HG02938 (cell line): ENCODE data around the gene TAS2R38.
"Not testable (repeated sequence)": the region's sequence is repeated elsewhere in the genome, so short reads cannot be mapped to it uniquely, and the experiment has no call there.

Experiments
- ATAC-seq: cut with Tn5 transposase; IDR thresholded peaks from one replicate; pipeline ENCODE4 v1.9.1; 2021; ENCODE audit warnings: mild to moderate bottlenecking, moderate library complexity; ENCODE audit not compliant: unreplicated experiment

The TAS2R38 gene

GRCh38 chr7:141973673-141974072, at the start of gene TAS2R38:
TAS2R38 (minus strand) TSS chr7:141973773; CDS start chr7:141973689, 84 bp downstream.
- no peak for ATAC-seq

DNA sequence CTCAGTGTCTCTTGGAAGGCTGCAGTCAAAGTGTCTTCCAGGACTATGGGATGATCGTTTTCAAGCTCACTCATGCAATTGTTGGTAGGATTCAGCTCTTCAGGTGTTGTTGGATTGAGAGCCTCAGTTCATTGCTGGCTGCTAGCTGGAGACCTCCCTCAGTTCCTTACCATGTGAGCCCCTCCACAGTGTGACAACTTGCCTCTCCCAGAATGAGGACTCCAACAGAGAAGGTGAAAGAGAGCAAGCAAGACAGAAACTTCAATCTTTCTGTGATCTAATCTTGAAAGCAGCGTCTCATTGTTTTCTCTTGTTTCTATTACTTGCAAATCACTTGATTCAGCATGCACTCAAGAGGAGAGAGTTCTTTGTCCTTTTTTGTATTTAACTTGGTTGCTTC, 44.6 kb upstream of the TAS2R38 start:
- no peak for ATAC-seq

DNA sequence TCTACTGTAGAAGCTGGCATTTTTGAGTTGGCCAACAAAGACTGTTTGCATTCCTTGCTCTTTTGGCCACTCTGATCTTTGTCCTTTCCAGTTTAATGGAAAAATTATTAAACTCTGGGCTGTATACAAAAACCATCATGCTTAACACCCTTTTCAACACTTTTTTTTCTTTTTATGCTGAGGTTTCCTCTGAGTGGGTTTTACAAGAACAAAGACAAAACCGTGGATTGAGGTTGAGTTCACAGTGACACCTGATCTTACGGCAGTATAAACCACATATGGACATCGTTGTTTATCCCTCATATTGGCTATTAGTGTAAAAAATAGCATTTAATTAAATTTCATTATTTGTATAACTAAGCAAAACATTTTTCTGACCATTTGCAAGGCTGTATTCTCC, 43.9 kb upstream of the TAS2R38 start:
- ATAC-seq: no peak

GRCh38 chr7:142012825-142013511, 39.4 kb upstream of the TAS2R38 start:
- no peak for ATAC-seq

DNA sequence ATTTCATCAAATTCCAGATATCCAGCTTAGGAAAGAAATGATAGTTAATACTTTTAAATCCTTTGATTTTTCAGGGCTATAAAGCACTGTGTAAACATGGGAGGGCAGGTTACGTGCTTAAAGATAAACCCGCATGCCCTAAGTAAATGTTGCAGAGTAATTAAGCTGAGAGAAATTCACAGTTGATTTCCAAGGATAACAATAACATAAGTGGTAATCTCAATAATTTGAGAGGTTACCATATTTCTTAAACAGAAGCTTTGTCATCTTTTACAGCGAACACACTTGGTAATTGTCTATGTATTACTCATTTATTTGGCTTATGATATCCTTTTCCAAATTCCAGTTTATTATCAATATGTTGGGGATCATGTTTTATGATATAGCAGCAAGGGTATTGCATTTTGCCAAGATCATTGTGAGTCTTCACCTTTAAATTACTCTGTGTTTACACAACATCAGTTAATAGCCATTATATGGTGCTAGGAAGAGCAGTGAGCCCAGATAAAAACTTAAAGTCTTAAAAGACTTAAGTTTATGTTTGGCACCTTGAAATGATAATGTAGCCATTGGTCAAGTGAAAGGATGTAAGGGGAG, 37.5 kb upstream of the TAS2R38 start:
- ATAC-seq: no peak

- ATAC-seq: no peak
Measured at GRCh38 chr7:142009187-142009586, 35.6 kb upstream of the TAS2R38 start.

DNA sequence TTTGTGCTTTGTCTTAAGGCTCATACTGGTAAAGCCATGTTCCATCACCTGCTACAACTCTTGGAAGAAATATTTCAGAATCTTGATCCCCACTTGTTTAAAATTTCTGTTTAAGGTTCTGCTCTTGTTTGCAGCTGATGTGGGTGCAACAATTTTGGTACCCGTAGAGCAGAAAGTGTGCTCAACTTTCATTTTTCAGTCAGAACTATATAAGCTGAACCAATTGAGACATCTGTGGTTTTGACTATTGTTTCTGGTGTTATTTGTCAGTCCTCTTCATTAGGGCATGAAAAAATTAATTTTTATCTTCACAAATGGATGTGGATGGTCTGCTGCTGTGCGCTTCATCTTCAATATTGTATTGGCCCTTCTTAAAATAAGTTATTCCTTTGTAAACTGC, 33.0 kb upstream of the TAS2R38 start:
- no peak for ATAC-seq

DNA sequence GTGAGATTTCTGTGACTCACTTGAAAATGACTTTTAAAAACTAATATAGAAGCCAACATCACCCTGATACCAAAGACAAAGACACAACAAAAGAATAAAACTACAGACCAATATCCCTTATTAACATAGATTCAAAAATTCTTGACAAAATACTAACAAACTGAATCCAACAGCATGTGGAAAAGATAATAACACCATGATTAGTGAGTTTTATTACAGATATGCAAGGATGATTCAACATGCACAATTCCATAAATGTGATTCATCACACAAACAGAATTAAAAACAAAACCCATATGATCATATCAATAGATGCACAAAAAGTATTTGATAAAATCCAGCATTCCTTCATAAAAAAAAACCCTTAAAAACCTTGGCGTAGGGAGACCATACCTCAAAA, 28.6 kb upstream of the TAS2R38 start:
- no peak for ATAC-seq

DNA sequence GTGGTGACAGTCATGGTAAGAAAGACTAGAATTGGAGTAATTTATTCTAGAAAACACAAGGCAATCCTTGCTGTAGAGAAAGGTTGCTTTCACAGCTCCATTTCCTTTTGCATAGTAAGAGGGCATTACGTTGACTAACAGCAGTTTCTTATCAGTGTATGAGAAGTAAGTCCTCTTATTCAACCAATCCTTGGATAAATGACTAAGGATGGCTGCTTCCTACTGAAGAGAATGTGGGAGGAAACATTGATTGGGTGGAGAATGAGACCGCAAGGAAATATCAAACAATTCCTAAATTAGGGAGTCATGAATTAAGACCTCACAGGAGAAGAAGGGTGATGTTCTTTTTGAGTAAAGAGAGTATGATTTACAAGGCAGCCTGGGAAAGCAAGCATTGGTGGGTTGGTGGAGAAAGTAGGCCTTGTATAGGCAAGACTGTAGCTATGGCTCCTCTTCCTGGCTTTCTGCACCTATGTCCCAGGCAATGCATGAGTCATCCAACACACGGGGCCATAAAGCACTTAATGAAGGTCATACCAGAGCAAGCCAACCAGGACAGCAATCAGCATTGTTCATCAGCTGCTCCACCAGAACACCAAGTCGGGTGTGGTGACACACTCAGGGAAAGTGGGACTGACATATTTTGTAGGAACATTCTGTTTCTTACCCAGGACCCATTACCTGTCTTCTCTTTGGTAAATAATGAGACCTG, 27.7 kb upstream of the TAS2R38 start:
- ATAC-seq: no peak

DNA sequence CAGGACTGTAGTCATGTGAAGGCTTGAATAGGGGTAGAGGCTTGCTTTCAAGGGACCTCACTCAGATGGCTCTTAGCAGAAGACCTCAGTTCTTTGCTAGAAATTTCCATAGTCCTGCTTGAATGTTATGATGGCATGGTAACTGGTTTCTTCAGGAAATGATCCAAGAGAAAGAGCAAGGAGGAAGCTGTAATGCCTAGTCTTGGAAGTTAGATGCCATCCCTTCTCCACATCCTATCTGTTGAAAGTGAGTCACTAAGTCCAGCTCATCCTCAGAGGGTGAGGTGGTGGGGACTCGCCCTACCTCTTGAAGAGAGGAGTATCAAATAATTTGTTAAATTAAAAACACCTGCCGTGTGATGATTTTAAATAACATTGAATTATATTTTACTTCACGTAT, 26.7 kb upstream of the TAS2R38 start:
- ATAC-seq: no peak

DNA sequence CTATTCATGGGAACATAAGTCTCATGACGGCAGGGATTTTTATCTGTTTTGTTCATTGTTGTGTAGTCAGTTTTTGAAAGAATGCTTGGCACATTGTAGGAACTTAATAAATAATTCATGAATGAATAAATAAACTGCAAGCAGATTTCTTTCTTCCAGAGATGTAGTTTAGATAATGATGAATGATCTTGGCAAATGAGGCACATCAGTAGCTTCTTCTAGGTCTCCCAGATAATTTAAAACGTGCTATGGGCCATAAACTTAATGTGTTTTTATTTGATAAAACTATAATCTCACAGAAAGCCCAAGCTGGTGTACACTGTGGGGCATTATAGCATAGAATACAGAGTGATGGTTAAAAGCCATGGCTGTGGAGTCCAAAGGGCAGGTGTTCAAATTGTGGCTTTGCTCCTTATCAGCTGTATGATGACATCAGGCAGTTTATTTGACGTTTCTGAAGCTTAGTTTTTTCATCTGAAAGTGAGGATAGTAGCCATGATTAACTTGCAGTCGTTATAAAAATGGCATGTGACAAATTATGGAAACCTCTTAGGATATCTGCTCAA, 25.6 kb upstream of the TAS2R38 start:
- ATAC-seq: no peak

GRCh38 chr7:141993354-141993753, 19.8 kb upstream of the TAS2R38 start:
- no peak for ATAC-seq

GRCh38 chr7:141992688-141993087, 19.1 kb upstream of the TAS2R38 start:
- ATAC-seq: no peak

DNA sequence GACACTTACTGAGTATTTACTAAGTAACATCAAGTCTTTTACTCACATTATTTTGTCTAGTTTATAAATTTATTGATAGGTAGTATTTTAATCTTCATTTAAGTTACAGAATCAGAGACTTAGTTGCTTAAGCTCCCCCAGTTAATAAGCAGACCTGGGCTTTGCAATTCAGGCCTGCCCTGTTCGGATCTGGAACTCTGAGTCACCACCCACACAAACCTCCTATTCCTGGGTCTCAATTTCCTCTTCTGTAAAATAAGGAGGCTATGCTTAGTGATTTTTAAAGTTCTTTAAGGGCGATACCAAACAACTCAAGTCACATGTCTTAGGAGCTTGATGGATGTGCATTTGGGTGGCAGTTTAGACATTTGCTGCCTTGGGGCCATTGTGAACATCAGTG, 18.6 kb upstream of the TAS2R38 start:
- no peak for ATAC-seq

GRCh38 chr7:141991140-141991539, 17.6 kb upstream of the TAS2R38 start:
- no peak for ATAC-seq

- no peak for ATAC-seq
Measured at GRCh38 chr7:141990011-141990725, 16.6 kb upstream of the TAS2R38 start.

DNA sequence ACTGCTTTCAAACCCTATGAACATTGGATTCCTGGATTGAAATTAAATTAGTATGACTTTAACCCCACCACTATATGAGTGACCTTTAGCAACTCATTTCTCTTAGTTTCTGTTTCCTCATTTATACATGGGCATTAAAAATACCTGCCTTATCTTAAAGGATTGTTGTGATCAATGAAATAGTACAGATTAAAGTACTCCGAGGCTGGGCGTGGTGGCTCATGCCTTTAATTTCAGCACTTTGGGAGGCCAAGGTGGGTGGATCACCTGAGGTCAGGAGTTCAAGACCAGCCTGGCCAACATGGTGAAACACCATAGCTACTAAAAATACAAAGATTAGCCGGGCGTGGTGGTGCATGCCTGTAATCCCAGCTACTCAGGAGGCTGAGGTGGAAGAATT, 14.2 kb upstream of the TAS2R38 start:
- ATAC-seq: not testable (repeated sequence)

GRCh38 chr7:141986923-141987322, 13.3 kb upstream of the TAS2R38 start:
- ATAC-seq: no peak

GRCh38 chr7:141985926-141986325, 12.4 kb upstream of the TAS2R38 start:
- ATAC-seq: not testable (repeated sequence)

DNA sequence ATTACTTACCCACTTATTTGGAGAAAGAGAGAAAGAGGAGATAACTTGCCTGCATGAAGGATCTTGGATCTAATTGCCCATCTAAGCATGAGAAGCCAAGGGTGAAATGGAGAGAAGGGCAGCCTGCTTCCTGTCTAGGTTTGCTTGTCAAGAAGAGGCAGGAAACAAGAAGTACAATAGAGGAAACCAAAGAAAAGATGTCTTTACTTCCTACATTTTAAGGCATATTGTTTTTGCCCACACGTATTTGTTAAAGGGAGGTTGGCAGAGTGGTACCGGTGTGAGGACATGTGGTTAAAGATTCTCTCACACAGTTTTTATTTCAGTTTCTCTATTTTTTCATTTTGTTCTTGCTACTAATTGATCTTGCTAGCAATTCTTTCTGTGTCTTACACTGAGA, 6.0 kb upstream of the TAS2R38 start:
- ATAC-seq: no peak

GRCh38 chr7:141978351-141978750, 4.8 kb upstream of the TAS2R38 start:
- ATAC-seq: no peak
